ENCODE results near the gene GPR84. TPM values are rescaled to one million over a fixed set of nuclear protein-coding genes. Genes with fewer than 3 reads are reported as not detected.

The GPR84 gene
- total and polyA plus RNA-seq, 2 donors = 0.57 to 0.62 TPM

DNA sequence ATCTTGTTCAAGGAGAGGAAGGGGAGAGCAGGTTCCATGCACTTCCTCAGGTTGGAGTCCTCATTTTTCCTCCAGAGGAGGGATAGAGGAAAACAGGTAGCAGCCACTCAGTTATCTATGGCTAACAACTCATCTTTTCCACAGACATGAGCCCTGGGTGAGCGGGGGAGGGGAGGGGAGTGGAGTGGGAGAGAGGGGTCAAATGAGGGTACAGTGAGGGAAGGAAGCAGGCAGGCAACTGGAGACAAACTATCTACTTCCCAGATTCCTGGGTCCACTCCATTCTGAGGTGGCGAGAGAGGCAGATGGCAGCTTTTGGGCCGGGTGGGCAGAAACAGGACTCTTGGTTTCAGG, 22.8 kb upstream of the GPR84 start:
- no peaks in the 10 kb centered on the region for H3K27me3 ChIP-seq (ENCODE audit: control insufficient read depth in 2 of 2, insufficient read depth in 1 of 2, low read length in 1 of 2)
- H3K4me3 ChIP-seq (ENCODE audit: low read length in 2 of 2) = no peak overlapping the region
- H3K4me1 ChIP-seq (ENCODE audit: control insufficient read depth in 2 of 2, insufficient read depth in 2 of 2, low read length in 2 of 2) = peaks cover 10 to 45% of the 10 kb centered on the region in 2 donors
- H3K27ac ChIP-seq (ENCODE audit: low read depth in 1 of 2, low read length in 1 of 2) = no peak overlapping the region
- DNase-seq (ENCODE audit: low read depth in 6 of 9, low spot score in 9 of 9) = no peak
- H3K9me3 ChIP-seq (ENCODE audit: control insufficient read depth in 2 of 2, insufficient read depth in 1 of 2, low read length in 1 of 2) = no peaks in the 10 kb centered on the region
- peaks cover 0 to 3% of the 10 kb centered on the region in 2 donors for H3K36me3 ChIP-seq (ENCODE audit: control insufficient read depth in 2 of 2, insufficient read depth in 2 of 2, low read length in 1 of 2)
- 94% methylated on average over 3 of the region's 3 CpGs for WGBS

DNA sequence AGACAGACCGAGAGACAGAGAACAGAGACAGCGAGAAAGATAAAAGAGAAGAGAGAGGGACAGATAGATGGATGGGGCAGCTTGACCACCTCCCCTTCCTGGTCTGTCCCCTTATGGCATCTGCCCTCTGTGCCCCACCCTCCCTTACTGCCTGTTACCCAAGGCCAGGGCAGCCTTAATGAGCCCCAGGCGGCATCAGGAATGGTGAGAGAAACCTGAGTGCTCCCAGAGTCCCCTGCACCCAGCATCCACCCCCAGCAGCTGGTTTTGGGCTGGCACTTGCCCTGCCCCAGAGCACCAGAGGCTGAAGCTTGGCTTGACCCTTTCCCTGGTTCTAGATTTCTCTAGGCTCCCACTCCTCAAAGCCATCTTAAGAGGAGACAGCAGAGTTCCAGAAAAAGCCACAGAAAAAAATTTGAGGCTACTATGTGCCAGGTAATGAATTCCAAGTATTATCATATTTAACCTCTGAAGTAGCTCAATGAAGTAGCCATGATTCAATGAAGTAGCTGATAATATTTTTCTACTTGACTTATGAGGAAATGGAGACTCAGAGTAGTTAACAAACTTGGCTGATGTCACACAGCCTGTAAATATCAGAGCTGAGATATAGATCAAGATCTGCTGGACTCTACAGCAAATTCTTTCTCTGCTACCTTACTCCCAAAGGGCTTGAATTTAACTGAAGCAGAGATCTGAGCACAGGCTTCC, 22.3 kb upstream of the GPR84 start:
- no peak for DNase-seq (ENCODE audit: low read depth in 6 of 9, low spot score in 9 of 9)
- Histone ChIP-seq H3K36me3 (ENCODE audit: control insufficient read depth in 2 of 2, insufficient read depth in 2 of 2, low read length in 1 of 2) (peaks cover 0 to 3% of the 10 kb centered on the region in 2 donors), H3K27me3 (ENCODE audit: control insufficient read depth in 2 of 2, insufficient read depth in 1 of 2, low read length in 1 of 2) (no peaks in the 10 kb centered on the region), H3K27ac (ENCODE audit: low read depth in 1 of 2, low read length in 1 of 2) (no peak overlapping the region), H3K9me3 (ENCODE audit: control insufficient read depth in 2 of 2, insufficient read depth in 1 of 2, low read length in 1 of 2) (no peaks in the 10 kb centered on the region), H3K4me3 (ENCODE audit: low read length in 2 of 2) (no peak overlapping the region), H3K4me1 (ENCODE audit: control insufficient read depth in 2 of 2, insufficient read depth in 2 of 2, low read length in 2 of 2) (peaks cover 7 to 40% of the 10 kb centered on the region in 2 donors)
- WGBS = 95% methylated on average over 3 of the region's 3 CpGs

DNA sequence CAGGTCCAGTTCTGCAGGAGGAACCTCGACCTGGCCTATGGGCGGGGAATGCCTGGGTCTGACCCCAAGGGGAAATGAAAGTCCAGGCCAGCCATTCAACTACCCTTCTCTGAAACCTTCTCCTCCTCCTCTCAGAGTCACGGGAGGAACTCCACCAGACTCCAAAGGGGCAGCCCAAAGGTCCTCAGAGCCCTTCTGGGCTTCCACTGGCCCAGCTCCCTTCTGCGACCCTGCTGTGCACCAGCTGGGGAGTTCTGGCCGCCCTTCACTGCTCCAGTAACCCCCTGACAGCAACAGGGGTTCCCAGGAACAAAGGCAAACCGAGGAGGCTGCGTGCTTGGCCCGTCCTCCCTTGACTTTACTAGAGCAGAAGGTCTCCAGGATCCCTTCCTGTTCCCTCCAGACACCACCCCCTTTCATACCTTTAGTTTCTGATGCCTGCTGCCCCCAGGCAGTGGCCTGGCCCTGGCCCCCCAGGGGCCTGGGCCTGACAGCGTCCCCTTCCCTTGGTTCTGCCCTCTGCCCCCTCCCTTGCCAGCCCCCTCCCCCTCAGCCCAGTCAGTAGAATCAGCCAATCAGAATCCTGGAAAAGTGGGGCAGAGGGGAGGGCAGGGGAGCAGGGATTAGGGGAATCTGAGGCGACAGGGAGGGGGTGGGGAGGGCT, 21.1 kb upstream of the GPR84 start:
- WGBS = 91% methylated on average over 10 of the region's 10 CpGs
- no peak for DNase-seq (ENCODE audit: low read depth in 6 of 9, low spot score in 9 of 9)
- no peaks in the 10 kb centered on the region for H3K9me3 ChIP-seq (ENCODE audit: control insufficient read depth in 2 of 2, insufficient read depth in 1 of 2, low read length in 1 of 2)
- peaks cover 5 to 32% of the 10 kb centered on the region in 2 donors for H3K4me1 ChIP-seq (ENCODE audit: control insufficient read depth in 2 of 2, insufficient read depth in 2 of 2, low read length in 2 of 2)
- H3K27ac ChIP-seq (ENCODE audit: low read depth in 1 of 2, low read length in 1 of 2) = no peak overlapping the region
- peaks cover 0 to 3% of the 10 kb centered on the region in 2 donors for H3K36me3 ChIP-seq (ENCODE audit: control insufficient read depth in 2 of 2, insufficient read depth in 2 of 2, low read length in 1 of 2)
- no peaks in the 10 kb centered on the region for H3K27me3 ChIP-seq (ENCODE audit: control insufficient read depth in 2 of 2, insufficient read depth in 1 of 2, low read length in 1 of 2)
- no peak overlapping the region for H3K4me3 ChIP-seq (ENCODE audit: low read length in 2 of 2)

DNA sequence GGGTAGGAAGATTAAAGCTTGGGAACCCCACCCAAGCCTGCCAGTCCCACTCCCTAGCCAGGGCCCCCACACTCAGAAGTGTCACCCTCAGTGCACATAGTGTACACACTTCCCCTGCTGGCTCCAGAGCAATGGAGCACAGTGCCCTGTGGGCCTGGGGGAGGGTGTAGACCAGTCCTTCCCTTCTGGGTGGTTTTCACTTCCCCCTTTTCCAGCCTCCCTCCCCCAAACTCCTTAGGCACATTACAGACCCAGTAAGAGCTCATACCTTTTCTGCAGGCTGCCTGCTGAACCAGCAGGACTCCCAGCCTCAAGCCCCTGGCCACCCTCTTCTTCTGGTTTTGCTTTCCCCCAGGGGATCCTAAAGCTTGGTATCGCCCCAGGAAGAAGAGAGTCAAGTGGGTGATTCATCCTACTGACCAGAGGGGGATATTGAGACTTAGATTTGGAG, 20.3 kb upstream of the GPR84 start, which contains the start of gene ZNF385A:
ZNF385A (minus strand) TSS at position 143 of the 451 bp plus-strand sequence. CDS start 219 bp downstream, outside the sequence.
- H3K27me3 ChIP-seq (ENCODE audit: control insufficient read depth in 2 of 2, insufficient read depth in 1 of 2, low read length in 1 of 2) = no peaks in the 10 kb centered on the region
- 100% methylated on average over 1 of the region's 1 CpG for WGBS
- peaks cover 0 to 3% of the 10 kb centered on the region in 2 donors for H3K36me3 ChIP-seq (ENCODE audit: control insufficient read depth in 2 of 2, insufficient read depth in 2 of 2, low read length in 1 of 2)
- no peak for DNase-seq (ENCODE audit: low read depth in 6 of 9, low spot score in 9 of 9)
- no peak within 1 kb of the TSS for H3K27ac ChIP-seq (ENCODE audit: low read depth in 1 of 2, low read length in 1 of 2)
- no peaks in the 10 kb centered on the region for H3K9me3 ChIP-seq (ENCODE audit: control insufficient read depth in 2 of 2, insufficient read depth in 1 of 2, low read length in 1 of 2)
- H3K4me3 ChIP-seq (ENCODE audit: low read length in 2 of 2) = no peak within 1 kb of the TSS
- peaks cover 0 to 27% of the 10 kb centered on the region in 2 donors for H3K4me1 ChIP-seq (ENCODE audit: control insufficient read depth in 2 of 2, insufficient read depth in 2 of 2, low read length in 2 of 2)

DNA sequence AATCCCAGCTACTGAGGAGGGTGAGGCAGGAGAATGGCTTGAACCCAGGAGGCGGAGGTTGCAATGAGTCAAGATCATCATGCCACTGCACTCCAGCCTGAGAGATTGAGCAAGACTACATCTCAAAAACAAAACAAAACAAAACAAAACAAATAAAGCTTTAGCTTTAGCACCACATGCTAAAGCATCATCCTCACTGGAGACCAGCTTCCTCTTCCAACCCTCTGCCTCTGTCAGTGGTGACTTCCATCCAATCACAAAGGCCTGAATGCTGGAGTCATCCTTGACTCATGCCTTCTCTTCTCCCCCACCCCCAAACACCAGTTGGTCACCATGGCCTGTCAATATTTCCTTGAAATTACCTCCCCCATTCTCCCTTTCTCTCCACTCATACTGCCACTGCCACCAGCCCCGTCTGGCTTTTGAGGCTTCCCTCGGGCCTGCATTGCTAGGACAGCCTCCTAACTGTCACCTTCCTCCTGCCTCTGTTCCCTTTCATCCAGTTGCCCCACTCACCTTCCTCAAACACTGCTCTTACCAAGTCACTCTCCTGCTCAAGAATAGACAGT, 18.8 kb upstream of the GPR84 start:
- H3K27ac ChIP-seq (ENCODE audit: low read depth in 1 of 2, low read length in 1 of 2) = no peak overlapping the region
- peaks cover 0 to 18% of the 10 kb centered on the region in 2 donors for H3K4me1 ChIP-seq (ENCODE audit: control insufficient read depth in 2 of 2, insufficient read depth in 2 of 2, low read length in 2 of 2)
- WGBS = 98% methylated on average over 3 of the region's 3 CpGs
- peaks cover 0 to 12% of the 10 kb centered on the region in 2 donors for H3K27me3 ChIP-seq (ENCODE audit: control insufficient read depth in 2 of 2, insufficient read depth in 1 of 2, low read length in 1 of 2)
- DNase-seq (ENCODE audit: low read depth in 6 of 9, low spot score in 9 of 9) = no peak
- no peaks in the 10 kb centered on the region for H3K9me3 ChIP-seq (ENCODE audit: control insufficient read depth in 2 of 2, insufficient read depth in 1 of 2, low read length in 1 of 2)
- peaks cover 0 to 3% of the 10 kb centered on the region in 2 donors for H3K36me3 ChIP-seq (ENCODE audit: control insufficient read depth in 2 of 2, insufficient read depth in 2 of 2, low read length in 1 of 2)
- H3K4me3 ChIP-seq (ENCODE audit: low read length in 2 of 2) = no peak overlapping the region

DNA sequence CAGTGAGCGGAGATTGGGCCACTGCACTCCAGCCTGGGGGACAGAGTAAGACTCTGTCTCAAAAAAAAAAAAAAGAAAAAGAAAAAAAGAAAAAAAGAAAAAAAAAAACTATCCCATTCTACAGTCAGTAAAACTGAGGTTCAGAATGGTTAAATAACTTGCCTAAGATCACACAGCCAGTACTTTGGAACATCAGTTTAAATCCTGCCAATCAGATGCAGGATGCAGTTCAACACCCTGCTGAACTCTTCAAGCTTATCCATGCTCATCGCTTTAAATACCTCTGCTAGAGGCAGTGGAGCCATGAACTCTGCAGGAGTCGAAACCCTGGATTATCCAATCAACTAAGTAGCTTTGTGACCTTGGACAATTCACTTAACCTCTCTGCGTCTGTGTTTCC, 16.9 kb upstream of the GPR84 start:
- Histone ChIP-seq H3K36me3 (ENCODE audit: control insufficient read depth in 2 of 2, insufficient read depth in 2 of 2, low read length in 1 of 2) (peaks cover 0 to 3% of the 10 kb centered on the region in 2 donors), H3K27ac (ENCODE audit: low read depth in 1 of 2, low read length in 1 of 2) (no peak overlapping the region), H3K9me3 (ENCODE audit: control insufficient read depth in 2 of 2, insufficient read depth in 1 of 2, low read length in 1 of 2) (no peaks in the 10 kb centered on the region), H3K4me3 (ENCODE audit: low read length in 2 of 2) (no peak overlapping the region), H3K4me1 (ENCODE audit: control insufficient read depth in 2 of 2, insufficient read depth in 2 of 2, low read length in 2 of 2) (peaks cover 0 to 8% of the 10 kb centered on the region in 2 donors), H3K27me3 (ENCODE audit: control insufficient read depth in 2 of 2, insufficient read depth in 1 of 2, low read length in 1 of 2) (peaks cover 0 to 13% of the 10 kb centered on the region in 2 donors)
- 98% methylated on average over 4 of the region's 4 CpGs for WGBS
- no peak for DNase-seq (ENCODE audit: low read depth in 6 of 9, low spot score in 9 of 9)

DNA sequence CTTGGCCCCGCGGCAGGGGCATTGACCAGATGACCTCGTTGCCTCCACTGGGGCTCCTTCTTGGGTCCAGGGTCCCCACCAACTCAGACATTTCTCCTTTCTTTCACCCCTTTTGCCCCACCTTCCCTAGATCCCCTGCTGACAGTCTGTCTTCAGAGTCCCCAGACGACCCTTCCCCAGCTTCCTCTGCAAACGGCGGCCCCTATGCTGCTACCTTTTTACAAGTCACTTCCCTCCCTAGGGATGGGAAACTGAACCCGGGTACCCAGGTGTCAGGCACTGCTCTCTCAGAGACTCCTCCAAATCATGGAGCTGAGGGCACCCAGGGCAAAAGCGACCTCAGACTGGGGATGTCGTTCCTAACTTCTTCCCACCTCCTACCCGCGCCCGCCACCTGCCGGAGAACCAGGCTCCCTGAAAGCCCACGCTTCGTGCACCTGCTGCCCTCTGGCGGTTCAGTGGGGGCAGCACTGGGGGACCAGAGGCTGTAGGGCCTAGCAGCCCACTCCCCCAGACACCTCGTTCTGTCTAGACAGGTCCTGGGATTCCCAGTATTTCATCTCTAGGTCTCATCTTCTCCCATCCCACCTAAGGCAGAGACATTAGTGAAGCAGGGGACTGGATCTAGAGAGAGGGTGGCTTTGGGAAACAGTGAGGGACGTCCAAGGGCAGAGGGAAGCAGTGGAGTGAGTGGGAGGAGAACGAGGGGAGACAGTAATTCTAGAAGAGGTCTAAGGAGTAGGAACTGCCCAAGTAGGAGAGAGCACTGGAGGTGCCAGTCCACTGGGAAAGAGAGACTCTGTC, 15.3 kb upstream of the GPR84 start:
- peaks cover 0 to 13% of the 10 kb centered on the region in 2 donors for H3K27me3 ChIP-seq (ENCODE audit: control insufficient read depth in 2 of 2, insufficient read depth in 1 of 2, low read length in 1 of 2)
- no peaks in the 10 kb centered on the region for H3K9me3 ChIP-seq (ENCODE audit: control insufficient read depth in 2 of 2, insufficient read depth in 1 of 2, low read length in 1 of 2)
- DNase-seq (ENCODE audit: low read depth in 6 of 9, low spot score in 9 of 9) = peak in 7 of 9 donors; percentile 63 to 90 (median 83)
- peaks cover 0 to 8% of the 10 kb centered on the region in 2 donors for H3K4me1 ChIP-seq (ENCODE audit: control insufficient read depth in 2 of 2, insufficient read depth in 2 of 2, low read length in 2 of 2)
- 33% methylated on average over 19 of the region's 19 CpGs for WGBS
- H3K27ac ChIP-seq (ENCODE audit: low read depth in 1 of 2, low read length in 1 of 2) = no peak overlapping the region
- peak overlapping the region in 1 of 2 donors; percentile 9 for H3K4me3 ChIP-seq (ENCODE audit: low read length in 2 of 2)
- peaks cover 0 to 3% of the 10 kb centered on the region in 2 donors for H3K36me3 ChIP-seq (ENCODE audit: control insufficient read depth in 2 of 2, insufficient read depth in 2 of 2, low read length in 1 of 2)

DNA sequence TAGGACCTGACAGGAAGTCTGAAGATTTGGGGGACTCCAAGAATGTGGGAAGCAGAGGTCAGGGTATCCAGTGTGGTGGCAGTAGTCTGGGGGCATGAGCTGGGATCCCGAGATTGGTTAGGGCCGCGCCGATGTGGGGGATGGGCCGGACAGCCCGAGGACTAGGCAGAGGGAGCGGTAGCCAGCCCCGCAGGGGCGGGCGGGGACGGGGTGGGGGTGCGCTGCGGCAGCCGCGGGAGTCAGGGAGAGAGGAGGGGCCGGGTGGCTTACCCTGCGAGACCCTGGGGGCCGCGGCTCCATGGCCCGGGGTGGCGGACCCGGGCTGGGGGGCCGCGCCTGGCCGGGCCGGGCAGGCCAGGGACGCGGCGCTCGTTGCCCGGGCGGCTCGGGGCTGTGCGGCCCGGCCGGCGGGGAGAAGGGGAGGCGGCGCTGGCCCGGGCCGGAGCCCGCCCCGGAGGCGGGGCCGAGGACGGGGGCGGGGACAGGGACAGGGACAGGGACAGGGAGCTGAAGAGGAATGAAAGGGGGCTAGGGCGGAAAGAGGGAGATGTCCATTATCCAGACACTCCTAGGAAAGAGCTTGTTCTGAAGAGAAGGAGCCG, 14.6 kb upstream of the GPR84 start:
- Histone ChIP-seq H3K27ac (ENCODE audit: low read depth in 1 of 2, low read length in 1 of 2) (no peak overlapping the region), H3K27me3 (ENCODE audit: control insufficient read depth in 2 of 2, insufficient read depth in 1 of 2, low read length in 1 of 2) (peaks cover 0 to 13% of the 10 kb centered on the region in 2 donors), H3K9me3 (ENCODE audit: control insufficient read depth in 2 of 2, insufficient read depth in 1 of 2, low read length in 1 of 2) (no peaks in the 10 kb centered on the region), H3K36me3 (ENCODE audit: control insufficient read depth in 2 of 2, insufficient read depth in 2 of 2, low read length in 1 of 2) (peaks cover 0 to 1% of the 10 kb centered on the region in 2 donors), H3K4me3 (ENCODE audit: low read length in 2 of 2) (peak overlapping the region in 1 of 2 donors; percentile 9), H3K4me1 (ENCODE audit: control insufficient read depth in 2 of 2, insufficient read depth in 2 of 2, low read length in 2 of 2) (peaks cover 0 to 8% of the 10 kb centered on the region in 2 donors)
- no peak for DNase-seq (ENCODE audit: low read depth in 6 of 9, low spot score in 9 of 9)
- WGBS = 84% methylated on average over 48 of the region's 49 CpGs
